HCT116 (cell line): ENCODE results near the gene APOBEC3A. TPM values are rescaled to one million over a fixed set of nuclear protein-coding genes. Genes with fewer than 3 reads are reported as not detected.

Experiments
- ATAC-seq: fragments of 200-7000 bp; cut with Tn5 transposase; 2 replicates; pipeline ENCODE4 v1.9.1; 2020; ENCODE audit warnings: mild to moderate bottlenecking, moderate library complexity
- BruUV-seq: library from RNA; stranded (reverse); fragments of 400-500 nt; replicated peaks from 2 replicates; lab custom pipeline; 2021; lab: Mats Ljungman, UMichigan
- CTCF ChIA-PET: fragments of 300-600 bp; sonication (Branson Sonifier 250); formaldehyde crosslinking; loops from one replicate; lab custom pipeline; 2021; ENCODE audit warnings: antibody characterized with exemption; lab: Charles Lee
- POLR2A ChIA-PET: fragments of 300-600, 350-600 bp; sonication (Branson Sonifier 250); formaldehyde crosslinking; loops from one replicate; lab custom pipeline; 2021; ENCODE audit warnings: antibody characterized with exemption; lab: Charles Lee
- RAD21 ChIA-PET, 2 experiments: fragments of 300-600 bp; sonication (Branson Sonifier 250); formaldehyde crosslinking; loops; one replicate each; lab custom pipeline; 2023; ENCODE audit warnings: low total read pairs in 2 of 2; ENCODE audit not compliant: uncharacterized antibody in 2 of 2, unreplicated experiment in 2 of 2, low non-redundant PET in 1 of 2; lab: Charles Lee
- DNase-seq: peaks from one replicate; pipeline ENCODE4 v3.0.0-alpha.2; 2010; ENCODE audit warnings: low read depth, low spot score
- H2AFZ ChIP-seq: fragments of 200-600 bp; shearing (Covaris generic), sonication (generic); 2 replicates; pipeline ENCODE4 v1.6.1; 2017; ENCODE audit warnings: low read depth, mixed run types, mixed read lengths, antibody characterized with exemption, low read length; ENCODE audit not compliant: poor library complexity, severe bottlenecking
- H3K27ac ChIP-seq: 2 replicates; pipeline ENCODE4 v1.5.1; 2012; ENCODE audit warnings: low read depth, low read length
- H3K27me3 ChIP-seq: fragments of 200-600 bp; sonication (generic); 2 replicates; pipeline ENCODE4 v1.6.1; 2016; ENCODE audit warnings: mixed run types, low read length, mixed read lengths; ENCODE audit not compliant: insufficient read depth
- H3K36me3 ChIP-seq, 2 experiments: fragments of 200-500 bp in 1 of 2; fragments of 200-600 bp in 1 of 2; sonication (Bioruptor generic) in 1 of 2; sonication (generic) in 1 of 2; 2 replicates each; pipeline versions ENCODE4 v1.5.1 to v1.6.1; 2014 to 2016; ENCODE audit warnings: low read length in 2 of 2, inconsistent platforms in 1 of 2, mixed read lengths in 1 of 2, mixed run types in 1 of 2; ENCODE audit not compliant: insufficient read depth in 2 of 2, control insufficient read depth in 1 of 2
- H3K4me1 ChIP-seq, 2 experiments: fragments of 200-600 bp in 1 of 2; sonication (generic) in 1 of 2; 2 replicates each; pipeline versions ENCODE4 v1.5.1 to v1.6.1; 2012 to 2017; ENCODE audit warnings: low read length in 2 of 2, inconsistent platforms in 1 of 2, mild to moderate bottlenecking in 1 of 2, mixed read lengths in 1 of 2, mixed run types in 1 of 2, moderate library complexity in 1 of 2; ENCODE audit not compliant: insufficient read depth in 2 of 2, control insufficient read depth in 1 of 2
- H3K4me2 ChIP-seq: fragments of 200-600 bp; sonication (generic); 2 replicates; pipeline ENCODE4 v1.6.1; 2017; ENCODE audit warnings: mixed run types, low read length, mixed read lengths
- H3K4me3 ChIP-seq, 2 experiments: fragments of 200-600 bp in 1 of 2; sonication (generic) in 1 of 2; replicated peaks in 1 of 2; 2 replicates each; pipeline ENCODE4 v1.5.1; 2011 to 2016; ENCODE audit warnings: low read length in 2 of 2, control low read depth in 1 of 2, low read depth in 1 of 2, mild to moderate bottlenecking in 1 of 2, mixed read lengths in 1 of 2, mixed run types in 1 of 2
- H3K79me2 ChIP-seq: fragments of 200-600 bp; sonication (generic); 2 replicates; pipeline ENCODE4 v1.6.1; 2017; ENCODE audit warnings: mild to moderate bottlenecking, mixed run types, low read length, moderate library complexity, mixed read lengths; ENCODE audit not compliant: insufficient read depth
- H3K9ac ChIP-seq: fragments of 200-600 bp; sonication (generic); 2 replicates; pipeline ENCODE4 v1.6.1; 2016; ENCODE audit warnings: low read length, mixed read lengths
- H3K9me2 ChIP-seq: fragments of 200-600 bp; sonication (generic), shearing (Covaris generic); 2 replicates; pipeline ENCODE4 v1.6.1; 2017; ENCODE audit warnings: mixed run types, mild to moderate bottlenecking, moderate library complexity; ENCODE audit not compliant: insufficient read depth
- H3K9me3 ChIP-seq, 2 experiments: fragments of 200-500 bp in 1 of 2; fragments of 200-600 bp in 1 of 2; sonication (Bioruptor generic) in 1 of 2; sonication (generic) in 1 of 2; 2 replicates each; pipeline ENCODE4 v1.6.1; 2014 to 2017; ENCODE audit warnings: low read length in 2 of 2, mixed read lengths in 2 of 2, inconsistent platforms in 1 of 2, low read depth in 1 of 2, mild to moderate bottlenecking in 1 of 2, mixed run types in 1 of 2, moderate library complexity in 1 of 2; ENCODE audit not compliant: control insufficient read depth in 1 of 2, insufficient read depth in 1 of 2
- H4K20me1 ChIP-seq: fragments of 200-600 bp; sonication (generic), shearing (Covaris generic); 2 replicates; pipeline ENCODE4 v1.6.1; 2017; ENCODE audit warnings: mixed run types, mild to moderate bottlenecking, moderate library complexity; ENCODE audit not compliant: insufficient read depth
- CEBPB ChIP-seq: IDR thresholded peaks from 2 replicates; pipeline ENCODE4 v1.6.1; 2012; ENCODE audit warnings: low read depth
- EGR1 ChIP-seq: IDR thresholded peaks from 2 replicates; pipeline ENCODE4 v1.6.1; 2012; ENCODE audit warnings: low read depth
- ELF1 ChIP-seq: IDR thresholded peaks from 2 replicates; pipeline ENCODE4 v1.6.1; 2012; ENCODE audit warnings: low read depth, borderline replicate concordance
- EZH2 ChIP-seq: fragments of 200-600 bp; sonication (generic); IDR thresholded peaks from 2 replicates; pipeline ENCODE4 v1.6.1; 2017; ENCODE audit warnings: antibody characterized with exemption, mixed run types
- EZH2phosphoT487 ChIP-seq: fragments of 200-600 bp; IDR thresholded peaks from 2 replicates; pipeline ENCODE4 v1.6.1; 2018; ENCODE audit warnings: antibody characterized with exemption, borderline replicate concordance
- POLR2A ChIP-seq: IDR thresholded peaks from 2 replicates; pipeline ENCODE4 v1.7.0; 2011; ENCODE audit warnings: borderline replicate concordance; ENCODE audit not compliant: insufficient read depth, insufficient read length; ENCODE audit errors: extremely low read depth
- POLR2AphosphoS5 ChIP-seq: IDR thresholded peaks from 2 replicates; pipeline ENCODE4 v1.6.1; 2011; ENCODE audit warnings: mild to moderate bottlenecking, low read depth, low read length, moderate library complexity
- RAD21 ChIP-seq: IDR thresholded peaks from 2 replicates; pipeline ENCODE4 v1.6.1; 2012; ENCODE audit warnings: low read depth, mild to moderate bottlenecking
- SRF ChIP-seq: IDR thresholded peaks from 2 replicates; pipeline ENCODE4 v1.6.1; 2012; ENCODE audit warnings: low read depth
- ZFX ChIP-seq: fragments of 450-650 bp; IDR thresholded peaks from 2 replicates; pipeline ENCODE4 v1.6.1; 2017
- ZNF274 ChIP-seq: fragments of 200-500 bp; sonication (Bioruptor generic); IDR thresholded peaks from 2 replicates; pipeline ENCODE4 v1.6.1; 2014; ENCODE audit warnings: mild to moderate bottlenecking, low read depth, low read length, inconsistent platforms
- intact Hi-C: fragments of 100-400 bp; cut with micrococcal nuclease; formaldehyde crosslinking; loops from 2 replicates; pipeline ENCODE4 v1.10.0; 2022
- total RNA-seq: library from RNA; stranded (reverse); gene quantifications from one replicate; pipeline ENCODE4 v1.2.1, GENCODE V29; 2021; ENCODE audit not compliant: unreplicated experiment
- TF ChIP-seq, protein P1 (sequence below): IDR thresholded peaks from 2 replicates; pipeline ENCODE4 v1.6.1; 2012; ENCODE audit warnings: low read depth
- TF ChIP-seq, protein P2 (sequence below): IDR thresholded peaks from 2 replicates; pipeline ENCODE4 v1.6.1; 2012
- TF ChIP-seq, protein P3 (sequence below): IDR thresholded peaks from 2 replicates; pipeline ENCODE4 v1.6.1; 2012
- TF ChIP-seq, protein P4 (sequence below): IDR thresholded peaks from 2 replicates; pipeline ENCODE4 v1.6.1; 2011; ENCODE audit warnings: mild to moderate bottlenecking, low read length, moderate library complexity; ENCODE audit not compliant: insufficient replicate concordance; ENCODE audit errors: extremely low read depth

The APOBEC3A gene
- total RNA-seq, 1 experiment from 2014 or later = not detected

DNA sequence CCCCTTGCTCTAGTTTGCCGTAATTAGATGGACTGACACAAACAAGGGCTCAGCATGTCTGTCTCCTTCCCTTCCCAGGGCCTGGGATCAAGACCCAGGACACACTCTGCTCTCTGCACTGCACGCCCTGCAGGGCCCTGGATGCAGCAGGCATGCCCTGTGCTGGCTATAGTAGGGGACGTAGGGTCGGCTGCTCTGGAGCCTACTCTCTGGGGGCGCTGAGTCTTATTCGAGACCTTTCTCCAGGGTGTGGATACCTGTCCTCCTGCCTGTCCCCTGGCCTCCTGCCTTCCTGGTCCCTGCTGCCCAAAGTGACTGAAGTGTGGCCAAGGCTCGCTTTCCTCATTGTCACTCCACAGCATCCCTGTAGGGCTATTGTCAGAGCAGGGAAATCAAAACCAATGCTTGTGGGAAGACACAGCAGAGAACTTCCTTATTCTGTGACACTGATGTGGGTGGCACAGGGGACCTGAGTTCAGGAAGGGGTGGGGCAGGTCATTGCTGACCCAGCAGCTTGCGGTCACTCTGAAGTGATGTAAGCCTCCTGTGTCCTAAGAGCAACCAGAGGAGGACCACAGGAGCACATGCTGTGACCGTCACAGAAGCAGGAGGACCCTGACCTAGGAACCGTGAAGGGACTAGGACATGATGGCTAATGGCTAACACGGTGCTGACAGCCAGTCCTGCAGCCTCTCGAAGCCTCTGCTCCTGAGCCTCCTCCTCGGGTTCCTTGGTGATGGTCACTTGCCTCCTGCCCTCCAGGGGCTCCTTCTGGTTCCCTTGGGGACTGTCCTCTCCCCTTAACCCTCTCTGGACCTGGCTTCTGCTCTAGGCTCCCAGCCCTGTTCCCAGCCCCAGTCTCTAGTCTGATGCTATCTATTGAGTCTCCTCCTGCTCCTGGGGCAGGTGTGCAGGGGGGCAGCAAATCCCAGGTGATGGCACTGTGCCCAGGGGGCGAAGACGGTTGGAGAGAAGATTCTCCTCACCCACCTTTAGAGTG lies 10.3 kb downstream of the APOBEC3A start:
- Histone ChIP-seq H3K9ac (no peak overlapping the region), H3K4me2 (no peak overlapping the region), H3K9me2 (no peaks in the 10 kb centered on the region), H3K4me3 (no peak overlapping the region), H3K27ac (no peak overlapping the region), H3K27me3 (no peaks in the 10 kb centered on the region), H3K36me3 (no peaks in the 10 kb centered on the region), H3K79me2 (no peaks in the 10 kb centered on the region), H2AFZ (no peak overlapping the region), H3K9me3 (no peaks in the 10 kb centered on the region), H3K4me1 (peaks cover 2 to 6% of the 10 kb centered on the region in 2 experiments; a peak in 3 of 4 replicates), H4K20me1 (no peaks in the 10 kb centered on the region)
- BruUV-seq = no TSS peak
- RAD21 ChIA-PET = no interaction called here
- TF ChIP-seq EZH2 = no peak
- TF ChIP-seq, protein P1, sequence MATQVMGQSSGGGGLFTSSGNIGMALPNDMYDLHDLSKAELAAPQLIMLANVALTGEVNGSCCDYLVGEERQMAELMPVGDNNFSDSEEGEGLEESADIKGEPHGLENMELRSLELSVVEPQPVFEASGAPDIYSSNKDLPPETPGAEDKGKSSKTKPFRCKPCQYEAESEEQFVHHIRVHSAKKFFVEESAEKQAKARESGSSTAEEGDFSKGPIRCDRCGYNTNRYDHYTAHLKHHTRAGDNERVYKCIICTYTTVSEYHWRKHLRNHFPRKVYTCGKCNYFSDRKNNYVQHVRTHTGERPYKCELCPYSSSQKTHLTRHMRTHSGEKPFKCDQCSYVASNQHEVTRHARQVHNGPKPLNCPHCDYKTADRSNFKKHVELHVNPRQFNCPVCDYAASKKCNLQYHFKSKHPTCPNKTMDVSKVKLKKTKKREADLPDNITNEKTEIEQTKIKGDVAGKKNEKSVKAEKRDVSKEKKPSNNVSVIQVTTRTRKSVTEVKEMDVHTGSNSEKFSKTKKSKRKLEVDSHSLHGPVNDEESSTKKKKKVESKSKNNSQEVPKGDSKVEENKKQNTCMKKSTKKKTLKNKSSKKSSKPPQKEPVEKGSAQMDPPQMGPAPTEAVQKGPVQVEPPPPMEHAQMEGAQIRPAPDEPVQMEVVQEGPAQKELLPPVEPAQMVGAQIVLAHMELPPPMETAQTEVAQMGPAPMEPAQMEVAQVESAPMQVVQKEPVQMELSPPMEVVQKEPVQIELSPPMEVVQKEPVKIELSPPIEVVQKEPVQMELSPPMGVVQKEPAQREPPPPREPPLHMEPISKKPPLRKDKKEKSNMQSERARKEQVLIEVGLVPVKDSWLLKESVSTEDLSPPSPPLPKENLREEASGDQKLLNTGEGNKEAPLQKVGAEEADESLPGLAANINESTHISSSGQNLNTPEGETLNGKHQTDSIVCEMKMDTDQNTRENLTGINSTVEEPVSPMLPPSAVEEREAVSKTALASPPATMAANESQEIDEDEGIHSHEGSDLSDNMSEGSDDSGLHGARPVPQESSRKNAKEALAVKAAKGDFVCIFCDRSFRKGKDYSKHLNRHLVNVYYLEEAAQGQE = no peak
- TF ChIP-seq, protein P2, sequence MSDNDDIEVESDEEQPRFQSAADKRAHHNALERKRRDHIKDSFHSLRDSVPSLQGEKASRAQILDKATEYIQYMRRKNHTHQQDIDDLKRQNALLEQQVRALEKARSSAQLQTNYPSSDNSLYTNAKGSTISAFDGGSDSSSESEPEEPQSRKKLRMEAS = no peak
- no peak for TF ChIP-seq EGR1
- TF ChIP-seq, protein P3, sequence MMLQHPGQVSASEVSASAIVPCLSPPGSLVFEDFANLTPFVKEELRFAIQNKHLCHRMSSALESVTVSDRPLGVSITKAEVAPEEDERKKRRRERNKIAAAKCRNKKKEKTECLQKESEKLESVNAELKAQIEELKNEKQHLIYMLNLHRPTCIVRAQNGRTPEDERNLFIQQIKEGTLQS = no peak
- no peak for TF ChIP-seq POLR2AphosphoS5
- TF ChIP-seq ZNF274 = no peak
- TF ChIP-seq, protein P4, sequence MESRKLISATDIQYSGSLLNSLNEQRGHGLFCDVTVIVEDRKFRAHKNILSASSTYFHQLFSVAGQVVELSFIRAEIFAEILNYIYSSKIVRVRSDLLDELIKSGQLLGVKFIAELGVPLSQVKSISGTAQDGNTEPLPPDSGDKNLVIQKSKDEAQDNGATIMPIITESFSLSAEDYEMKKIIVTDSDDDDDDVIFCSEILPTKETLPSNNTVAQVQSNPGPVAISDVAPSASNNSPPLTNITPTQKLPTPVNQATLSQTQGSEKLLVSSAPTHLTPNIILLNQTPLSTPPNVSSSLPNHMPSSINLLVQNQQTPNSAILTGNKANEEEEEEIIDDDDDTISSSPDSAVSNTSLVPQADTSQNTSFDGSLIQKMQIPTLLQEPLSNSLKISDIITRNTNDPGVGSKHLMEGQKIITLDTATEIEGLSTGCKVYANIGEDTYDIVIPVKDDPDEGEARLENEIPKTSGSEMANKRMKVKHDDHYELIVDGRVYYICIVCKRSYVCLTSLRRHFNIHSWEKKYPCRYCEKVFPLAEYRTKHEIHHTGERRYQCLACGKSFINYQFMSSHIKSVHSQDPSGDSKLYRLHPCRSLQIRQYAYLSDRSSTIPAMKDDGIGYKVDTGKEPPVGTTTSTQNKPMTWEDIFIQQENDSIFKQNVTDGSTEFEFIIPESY = no peak
- no peak for TF ChIP-seq RAD21
- no peak for TF ChIP-seq ELF1
- no peak for TF ChIP-seq SRF
- no peak for TF ChIP-seq EZH2phosphoT487
- no peak for TF ChIP-seq CEBPB
- TF ChIP-seq POLR2A = no peak
- no peak for TF ChIP-seq ZFX
- intact Hi-C loops = no loop called here
- ATAC-seq = no peak
- POLR2A ChIA-PET = no interaction called here
- CTCF ChIA-PET = no interaction called here
- no peak for DNase-seq
